ENCODE measurements around the gene IL2RG. TPM values are rescaled to one million over a fixed set of nuclear protein-coding genes. Genes with fewer than 3 reads are reported as not detected.
A peak's percentile ranks its signal among the peaks of the same experiment; 100 is the strongest.

IL2RG gene
- polyA plus RNA-seq, 4 donors, result 0.88 to 1.7 (median 1.3) TPM

DNA sequence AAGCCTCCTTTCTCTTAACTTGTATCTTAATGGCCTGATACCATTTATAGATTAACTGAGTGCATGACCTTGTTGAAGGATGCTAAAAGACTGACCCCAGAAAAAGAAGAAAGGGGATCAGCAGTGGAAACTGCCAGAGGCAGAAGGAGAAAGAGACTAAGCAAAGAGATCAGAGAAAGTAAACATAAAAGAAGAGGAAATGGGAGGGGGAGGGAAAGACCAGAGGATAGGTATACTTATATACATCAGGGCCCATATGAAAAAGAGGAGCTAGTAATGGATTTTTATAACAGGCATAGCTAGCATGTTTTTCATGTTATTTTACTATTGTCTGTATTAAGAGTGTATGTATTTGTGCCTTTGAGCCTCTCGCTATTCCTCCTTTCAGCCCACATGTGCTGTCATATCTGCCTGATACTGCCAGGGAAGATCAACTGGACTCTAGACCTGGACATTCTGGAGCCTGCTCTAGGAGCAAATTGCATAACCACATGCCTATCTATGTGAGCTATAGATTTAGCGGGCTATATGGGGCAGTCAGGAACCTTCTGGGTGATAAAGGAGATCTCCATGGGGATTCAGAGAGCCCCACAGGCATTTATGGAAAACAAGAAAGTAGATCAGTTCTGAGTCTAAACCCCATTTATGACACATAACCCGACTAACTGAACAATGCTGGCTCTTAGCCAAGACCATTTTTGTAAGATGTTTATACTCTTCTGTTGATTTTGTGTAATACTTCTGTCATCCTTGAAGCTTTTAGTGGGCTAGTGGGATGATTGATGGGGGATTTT is 29.9 kb downstream of the IL2RG start:
- no peak for DNase-seq (ENCODE audit: low read depth in 4 of 4, low spot score in 2 of 4)

DNA sequence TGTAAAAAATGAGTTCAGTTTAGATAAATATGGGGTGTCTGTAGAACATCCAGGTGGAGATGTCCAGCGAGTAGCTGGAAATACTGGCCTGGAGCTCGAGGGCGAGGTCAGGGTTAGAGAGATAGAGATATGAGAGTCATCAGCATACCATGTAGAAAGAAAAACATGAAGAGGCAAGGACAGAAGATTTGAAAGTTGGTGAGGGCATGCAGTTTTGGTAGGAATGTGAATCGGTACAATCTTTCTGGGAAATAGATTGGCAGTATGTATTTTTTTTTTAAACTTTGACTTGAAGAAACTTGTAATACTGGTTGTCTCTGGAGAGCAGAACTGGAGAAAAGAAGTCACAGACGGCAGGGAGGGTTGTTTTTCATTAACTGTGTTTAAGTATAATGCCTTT is 40.8 kb downstream of the IL2RG start:
- no peak for DNase-seq (ENCODE audit: low read depth in 4 of 4, low spot score in 2 of 4)

GRCh38 chrX:71068044-71068918 is 43.1 kb downstream of the IL2RG start, which contains the start of gene SNX12:
Gene SNX12 (minus strand): TSS chrX:71068334. CDS start chrX:71068306, 28 bp downstream.
- peak; percentile 53 to 77 (median 72) for DNase-seq (ENCODE audit: low read depth in 4 of 4, low spot score in 2 of 4)

- DNase-seq (ENCODE audit: low read depth in 4 of 4, low spot score in 2 of 4), result peak in 1 of 4 donors; percentile 10
Observed at GRCh38 chrX:71067712-71068043, 43.7 kb downstream of the IL2RG start.

GRCh38 chrX:71067089-71067488 is 44.3 kb downstream of the IL2RG start:
- no peak for DNase-seq (ENCODE audit: low read depth in 4 of 4, low spot score in 2 of 4)

GRCh38 chrX:71060127-71060526 is 51.2 kb downstream of the IL2RG start:
- no peak for DNase-seq (ENCODE audit: low read depth in 4 of 4, low spot score in 2 of 4)

DNA sequence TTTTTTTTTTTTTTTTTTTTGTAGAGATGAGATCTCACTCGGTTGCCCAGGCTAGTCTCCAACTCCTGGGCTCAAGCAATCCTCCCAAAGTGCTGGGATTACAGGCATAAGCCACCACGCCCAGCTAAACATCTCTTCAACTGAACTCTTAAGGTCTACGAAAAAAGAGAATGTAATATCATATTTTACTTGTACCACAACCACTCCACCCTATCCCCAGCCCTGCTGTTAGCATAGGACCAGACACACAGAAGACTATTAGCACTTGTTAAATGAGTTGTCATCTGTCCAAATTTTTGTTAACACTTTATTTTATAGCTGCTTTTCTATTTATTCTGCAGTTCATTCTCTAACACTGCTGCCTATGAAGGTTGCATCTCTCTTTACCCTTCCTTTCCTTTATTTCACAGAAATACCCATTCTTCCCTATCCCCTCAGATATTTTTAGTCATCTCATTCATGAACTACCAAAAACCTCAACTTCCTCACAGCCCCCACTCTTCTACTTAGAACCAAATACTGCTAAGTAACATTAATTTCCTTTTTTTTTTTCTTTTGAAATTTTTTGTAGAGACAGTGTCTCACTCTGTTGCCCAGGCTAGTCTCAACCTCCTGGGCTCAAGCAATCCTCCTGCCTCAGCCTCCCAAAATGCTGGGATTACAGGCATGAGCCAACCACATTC is 53.4 kb downstream of the IL2RG start:
- DNase-seq (ENCODE audit: low read depth in 4 of 4, low spot score in 2 of 4), result no peak

Other genes starting within 250 kb of the IL2RG start
- gene TEX11, start 202.9 kb downstream of the IL2RG start, polyA plus RNA-seq (ENCODE audit: insufficient read length in 4 of 4), result under 1 TPM; 0.08 to 0.14 (median 0.09) TPM
- gene SLC7A3, start 180.5 kb downstream of the IL2RG start, polyA plus RNA-seq (ENCODE audit: insufficient read length in 4 of 4), result 1 to 10 TPM; 2.3 to 2.7 (median 2.5) TPM
- gene SNX12, start 43.2 kb downstream of the IL2RG start, polyA plus RNA-seq (ENCODE audit: insufficient read length in 4 of 4), result 10 to 100 TPM; 48.0 to 62.0 (median 55.3) TPM
- 10 to 100 TPM; 25.5 to 29.1 (median 25.9) TPM for gene FOXO4, start 15.7 kb downstream of the IL2RG start, polyA plus RNA-seq (ENCODE audit: insufficient read length in 4 of 4)
- gene CXorf65, start 4.8 kb downstream of the IL2RG start, polyA plus RNA-seq (ENCODE audit: insufficient read length in 4 of 4), result under 1 TPM in 2 of 4 donors, not detected in 2; 0.54 to 0.60 TPM
- gene MED12, start 7.0 kb upstream of the IL2RG start, polyA plus RNA-seq (ENCODE audit: insufficient read length in 4 of 4), result 10 to 100 TPM; 29.2 to 69.2 (median 44.1) TPM
- 1 to 10 TPM; 4.9 to 6.0 (median 5.4) TPM for gene NLGN3, start 33.3 kb upstream of the IL2RG start, polyA plus RNA-seq (ENCODE audit: insufficient read length in 4 of 4)
- gene GJB1, start 111.6 kb upstream of the IL2RG start, polyA plus RNA-seq (ENCODE audit: insufficient read length in 4 of 4), result 10 to 100 TPM; 39.5 to 48.2 (median 45.5) TPM
- gene ZMYM3, start 142.6 kb upstream of the IL2RG start, polyA plus RNA-seq (ENCODE audit: insufficient read length in 4 of 4), result 10 to 100 TPM; 50.1 to 74.4 (median 58.1) TPM
- 100 to 1,000 TPM; 571 to 672 (median 620) TPM for gene NONO, start 172.1 kb upstream of the IL2RG start, polyA plus RNA-seq (ENCODE audit: insufficient read length in 4 of 4)
- gene ITGB1BP2, start 190.2 kb upstream of the IL2RG start, polyA plus RNA-seq (ENCODE audit: insufficient read length in 4 of 4), result 1 to 10 TPM in 2 of 4 donors, under 1 TPM in 2; 0.62 to 2.9 (median 1.9) TPM

Measured in left renal cortex interstitium (tissue), 4 donors.